PFSK-1 (cell line): Measurements from ENCODE around the gene MEN1.

Experiments
- POLR2AphosphoS5 ChIP-seq: IDR thresholded peaks from 2 replicates; pipeline ENCODE4 v1.6.1; 2012; ENCODE audit warnings: low read depth, mild to moderate bottlenecking, control low read depth, low read length, moderate library complexity
- TAF1 ChIP-seq: IDR thresholded peaks from 2 replicates; pipeline ENCODE4 v1.6.1; 2012; ENCODE audit warnings: low read length, control low read depth, borderline replicate concordance; ENCODE audit not compliant: insufficient read depth
- TF ChIP-seq, protein P1 (sequence below), 2 experiments: IDR thresholded peaks; 2 replicates each; pipeline versions ENCODE4 v1.6.1 to v1.8.0; 2011 to 2012; ENCODE audit warnings: low read depth in 2 of 2, low read length in 2 of 2, control low read depth in 1 of 2, inconsistent platforms in 1 of 2, mild to moderate bottlenecking in 1 of 2, moderate library complexity in 1 of 2; ENCODE audit not compliant: insufficient read depth in 1 of 2

DNA sequence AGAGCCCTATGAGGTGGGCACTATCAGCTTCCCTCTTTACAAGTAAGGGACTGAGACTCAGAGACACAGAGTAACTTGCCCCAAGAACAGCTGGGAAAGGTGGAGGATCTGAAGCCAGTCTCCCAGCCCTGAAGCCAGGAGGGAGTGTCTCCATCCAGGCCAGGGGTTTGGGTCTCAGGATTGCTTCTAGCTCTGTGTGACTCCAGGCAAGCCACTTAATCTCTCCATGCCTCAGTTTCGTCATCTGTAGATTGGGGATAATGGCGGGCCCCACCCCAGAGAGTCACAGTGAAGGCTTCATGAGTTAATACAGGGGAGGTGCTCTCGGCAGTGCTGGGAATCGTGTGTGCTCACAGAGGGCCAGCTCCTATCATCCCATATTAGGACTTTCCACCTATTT lies 17.9 kb downstream of the MEN1 start:
- TF ChIP-seq POLR2AphosphoS5 (no peak), TAF1 (no peak)
- TF ChIP-seq, protein P1, sequence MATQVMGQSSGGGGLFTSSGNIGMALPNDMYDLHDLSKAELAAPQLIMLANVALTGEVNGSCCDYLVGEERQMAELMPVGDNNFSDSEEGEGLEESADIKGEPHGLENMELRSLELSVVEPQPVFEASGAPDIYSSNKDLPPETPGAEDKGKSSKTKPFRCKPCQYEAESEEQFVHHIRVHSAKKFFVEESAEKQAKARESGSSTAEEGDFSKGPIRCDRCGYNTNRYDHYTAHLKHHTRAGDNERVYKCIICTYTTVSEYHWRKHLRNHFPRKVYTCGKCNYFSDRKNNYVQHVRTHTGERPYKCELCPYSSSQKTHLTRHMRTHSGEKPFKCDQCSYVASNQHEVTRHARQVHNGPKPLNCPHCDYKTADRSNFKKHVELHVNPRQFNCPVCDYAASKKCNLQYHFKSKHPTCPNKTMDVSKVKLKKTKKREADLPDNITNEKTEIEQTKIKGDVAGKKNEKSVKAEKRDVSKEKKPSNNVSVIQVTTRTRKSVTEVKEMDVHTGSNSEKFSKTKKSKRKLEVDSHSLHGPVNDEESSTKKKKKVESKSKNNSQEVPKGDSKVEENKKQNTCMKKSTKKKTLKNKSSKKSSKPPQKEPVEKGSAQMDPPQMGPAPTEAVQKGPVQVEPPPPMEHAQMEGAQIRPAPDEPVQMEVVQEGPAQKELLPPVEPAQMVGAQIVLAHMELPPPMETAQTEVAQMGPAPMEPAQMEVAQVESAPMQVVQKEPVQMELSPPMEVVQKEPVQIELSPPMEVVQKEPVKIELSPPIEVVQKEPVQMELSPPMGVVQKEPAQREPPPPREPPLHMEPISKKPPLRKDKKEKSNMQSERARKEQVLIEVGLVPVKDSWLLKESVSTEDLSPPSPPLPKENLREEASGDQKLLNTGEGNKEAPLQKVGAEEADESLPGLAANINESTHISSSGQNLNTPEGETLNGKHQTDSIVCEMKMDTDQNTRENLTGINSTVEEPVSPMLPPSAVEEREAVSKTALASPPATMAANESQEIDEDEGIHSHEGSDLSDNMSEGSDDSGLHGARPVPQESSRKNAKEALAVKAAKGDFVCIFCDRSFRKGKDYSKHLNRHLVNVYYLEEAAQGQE (IDR thresholded peaks at IDR 0.05; ENCODE audit: insufficient read depth in 1 of 2, low read depth in 2 of 2, low read length in 2 of 2), result no peak
